SK-N-SH treated with all-trans-retinoic acid at 6 μM for 48 hours (cell line): ENCODE measurements around the gene TTC38.

ENCODE experiments used
- ESRRG ChIP-seq: fragments of 250-450 bp; sonication (Bioruptor Pico); IDR thresholded peaks from 2 replicates; pipeline ENCODE4 v1.6.1; 2021; ENCODE audit warnings: mild to moderate bottlenecking
- OSR1 ChIP-seq: fragments of 250-450 bp; sonication (Bioruptor Pico); IDR thresholded peaks from 2 replicates; pipeline ENCODE4 v1.8.0; 2022; ENCODE audit warnings: moderate library complexity, mild to moderate bottlenecking, inconsistent platforms
- TSHZ2 ChIP-seq: fragments of 250-450 bp; sonication (Bioruptor Pico); IDR thresholded peaks from 2 replicates; pipeline ENCODE4 v1.5.0; 2020; ENCODE audit warnings: mild to moderate bottlenecking, moderate library complexity
- ZNF565 ChIP-seq: fragments of 450-650 bp; formaldehyde crosslinking; conservative IDR thresholded peaks from 2 replicates; pipeline ENCODE4 v1.5.0; 2020; ENCODE audit warnings: low read depth, mild to moderate bottlenecking, moderate library complexity
- TF ChIP-seq, protein P1 (sequence below): fragments of 250-450 bp; sonication (Bioruptor Pico); IDR thresholded peaks from 2 replicates; pipeline ENCODE4 v1.8.0; 2020; ENCODE audit warnings: mild to moderate bottlenecking, moderate library complexity, borderline replicate concordance

DNA sequence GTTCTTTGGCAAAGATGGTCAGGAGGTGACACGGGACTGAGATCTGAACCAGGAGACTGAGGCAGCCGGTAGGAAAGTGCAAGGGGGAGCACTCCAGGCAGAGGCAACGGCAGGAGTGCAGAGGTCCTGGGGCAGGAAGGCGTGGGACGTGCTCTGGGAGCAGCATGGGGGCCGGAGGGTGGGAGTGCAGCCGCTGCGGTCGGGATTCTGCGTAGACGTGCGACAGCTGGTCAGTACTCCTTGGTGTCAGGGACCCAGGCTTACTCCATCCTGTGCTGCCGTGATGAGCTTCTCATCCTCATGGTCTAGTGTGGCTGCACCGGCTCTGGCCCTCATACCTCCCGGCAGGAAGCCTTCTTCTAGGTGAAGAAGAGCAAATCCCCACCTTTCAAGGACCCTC is 50.8 kb downstream of the TTC38 start:
- TF ChIP-seq, protein P1, sequence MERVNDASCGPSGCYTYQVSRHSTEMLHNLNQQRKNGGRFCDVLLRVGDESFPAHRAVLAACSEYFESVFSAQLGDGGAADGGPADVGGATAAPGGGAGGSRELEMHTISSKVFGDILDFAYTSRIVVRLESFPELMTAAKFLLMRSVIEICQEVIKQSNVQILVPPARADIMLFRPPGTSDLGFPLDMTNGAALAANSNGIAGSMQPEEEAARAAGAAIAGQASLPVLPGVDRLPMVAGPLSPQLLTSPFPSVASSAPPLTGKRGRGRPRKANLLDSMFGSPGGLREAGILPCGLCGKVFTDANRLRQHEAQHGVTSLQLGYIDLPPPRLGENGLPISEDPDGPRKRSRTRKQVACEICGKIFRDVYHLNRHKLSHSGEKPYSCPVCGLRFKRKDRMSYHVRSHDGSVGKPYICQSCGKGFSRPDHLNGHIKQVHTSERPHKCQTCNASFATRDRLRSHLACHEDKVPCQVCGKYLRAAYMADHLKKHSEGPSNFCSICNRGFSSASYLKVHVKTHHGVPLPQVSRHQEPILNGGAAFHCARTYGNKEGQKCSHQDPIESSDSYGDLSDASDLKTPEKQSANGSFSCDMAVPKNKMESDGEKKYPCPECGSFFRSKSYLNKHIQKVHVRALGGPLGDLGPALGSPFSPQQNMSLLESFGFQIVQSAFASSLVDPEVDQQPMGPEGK (CRISPR knock-in tag) = no peak
- TF ChIP-seq OSR1 (CRISPR knock-in tag) = no peak
- no peak for TF ChIP-seq TSHZ2 (CRISPR knock-in tag)
- TF ChIP-seq ESRRG (CRISPR knock-in tag) = no peak
- no peak for TF ChIP-seq ZNF565 (CRISPR knock-in tag)
